ENCODE results near the gene CYTIP.
"Not testable (repeated sequence)": the region's sequence is repeated elsewhere in the genome, so short reads cannot be mapped to it uniquely, and the experiment has no call there.

CYTIP gene

GRCh38 chr2:157421331-157421944 is 22.5 kb downstream of the CYTIP start:
- DNase-seq = no peak

- peak; percentile 37 for DNase-seq
Observed at GRCh38 chr2:157420771-157421323, 23.0 kb downstream of the CYTIP start.

GRCh38 chr2:157419031-157419575 is 24.8 kb downstream of the CYTIP start:
- peak; percentile 33 for DNase-seq

DNA sequence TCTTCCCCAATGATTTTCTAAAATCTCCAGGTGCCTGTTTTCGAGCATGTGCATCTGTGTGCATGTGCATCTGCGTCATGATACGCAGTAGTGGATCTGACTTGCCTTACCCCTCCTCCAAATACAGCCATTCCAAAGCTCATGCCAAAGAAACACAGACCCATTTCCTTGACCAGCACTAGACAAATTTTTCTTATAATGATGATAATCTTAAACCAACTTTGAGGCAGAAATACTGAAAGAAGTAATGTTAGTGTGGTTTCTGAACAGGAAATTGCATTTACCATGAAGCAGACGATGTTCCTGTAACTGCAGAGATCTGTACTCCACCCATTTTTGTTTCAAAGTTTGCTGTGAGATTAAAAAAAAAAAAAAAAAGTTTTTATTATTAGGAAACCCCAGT is 25.6 kb downstream of the CYTIP start:
- DNase-seq = peak; percentile 40

GRCh38 chr2:157415591-157416101 is 28.2 kb downstream of the CYTIP start:
- no peak for DNase-seq

DNA sequence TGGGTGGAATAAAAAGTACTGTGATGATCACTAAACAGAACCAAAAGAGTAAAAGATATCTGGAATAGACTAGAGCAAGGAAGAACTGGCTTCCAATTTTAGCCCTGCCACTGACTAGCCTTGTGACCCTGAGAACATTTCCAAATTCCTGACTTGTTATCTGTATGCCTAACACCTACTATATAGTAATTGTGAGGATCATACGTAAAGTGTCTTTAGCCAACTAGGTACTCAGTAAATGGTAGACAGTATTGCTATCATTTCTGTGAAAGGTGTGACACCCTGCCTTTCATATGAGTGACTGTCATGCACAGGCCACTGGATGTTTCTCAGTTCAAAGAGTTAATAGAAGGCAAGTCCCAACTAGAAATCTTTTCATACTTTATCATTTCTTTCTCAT is 29.8 kb downstream of the CYTIP start:
- no peak for DNase-seq

- DNase-seq = peak; percentile 43
Observed at GRCh38 chr2:157413326-157414035, 30.4 kb downstream of the CYTIP start.

- no peak for DNase-seq
Observed at GRCh38 chr2:157411624-157412336, 32.1 kb downstream of the CYTIP start.

DNA sequence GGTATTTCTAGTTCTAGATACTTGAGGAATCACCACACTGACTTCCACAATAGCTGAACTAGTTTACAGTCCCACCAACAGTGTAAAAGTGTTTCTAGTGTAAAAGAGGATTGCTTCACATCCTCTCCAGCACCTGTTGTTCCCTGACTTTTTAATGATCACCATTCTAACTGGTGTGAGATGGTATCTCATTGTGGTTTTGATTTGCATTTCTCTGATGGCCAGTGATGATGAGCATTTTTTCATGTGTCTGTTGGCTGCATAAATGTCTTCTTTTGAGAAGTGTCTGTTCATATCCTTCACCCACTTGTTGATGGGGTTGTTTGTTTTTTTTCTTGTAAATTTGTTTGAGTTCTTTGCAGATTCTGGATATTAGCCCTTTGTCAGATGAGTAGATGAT is 38.5 kb downstream of the CYTIP start:
- not testable (repeated sequence) for DNase-seq

DNA sequence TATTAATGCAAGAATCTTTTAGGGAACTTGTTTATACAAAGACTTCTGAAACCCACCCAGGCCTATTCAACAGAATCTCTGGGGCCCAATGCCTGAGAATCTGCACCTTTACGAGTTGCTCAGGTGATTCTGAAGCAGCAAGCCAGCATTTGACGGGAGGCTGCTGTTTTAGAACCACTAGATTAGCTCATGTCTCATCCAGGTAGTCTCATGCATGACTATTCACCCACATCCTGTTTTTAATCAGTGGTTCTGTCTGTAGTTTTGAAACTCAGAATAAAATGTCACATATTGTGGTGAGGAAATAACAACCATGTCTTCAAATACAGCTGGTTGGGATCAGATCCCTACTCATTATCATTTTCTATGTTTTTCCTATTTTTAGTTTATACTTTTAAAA is 39.5 kb downstream of the CYTIP start:
- peak; percentile 61 for DNase-seq

GRCh38 chr2:157402801-157403485 is 40.9 kb downstream of the CYTIP start:
- DNase-seq = peak; percentile 29

DNA sequence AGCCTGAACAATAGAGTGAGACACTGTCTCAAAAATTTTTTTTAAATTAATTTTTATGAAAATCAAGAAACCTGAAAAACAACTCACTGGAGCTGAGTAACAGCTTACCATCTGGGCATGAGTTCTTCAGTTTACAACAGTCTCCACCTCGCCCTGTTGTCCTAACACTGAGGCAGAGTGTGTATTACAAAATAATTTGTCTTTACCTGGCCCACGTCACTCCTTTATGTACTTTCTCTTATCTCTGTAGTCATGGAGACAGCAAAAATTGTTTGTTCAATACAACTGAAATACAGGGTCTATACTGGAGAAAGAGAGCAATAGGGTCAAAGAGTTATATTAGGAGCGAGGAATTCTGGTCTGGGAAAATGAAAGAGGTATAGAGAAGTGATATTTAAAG is 48.1 kb downstream of the CYTIP start:
- no peak for DNase-seq

GRCh38 chr2:157394928-157395327 is 49.0 kb downstream of the CYTIP start:
- DNase-seq = no peak

DNA sequence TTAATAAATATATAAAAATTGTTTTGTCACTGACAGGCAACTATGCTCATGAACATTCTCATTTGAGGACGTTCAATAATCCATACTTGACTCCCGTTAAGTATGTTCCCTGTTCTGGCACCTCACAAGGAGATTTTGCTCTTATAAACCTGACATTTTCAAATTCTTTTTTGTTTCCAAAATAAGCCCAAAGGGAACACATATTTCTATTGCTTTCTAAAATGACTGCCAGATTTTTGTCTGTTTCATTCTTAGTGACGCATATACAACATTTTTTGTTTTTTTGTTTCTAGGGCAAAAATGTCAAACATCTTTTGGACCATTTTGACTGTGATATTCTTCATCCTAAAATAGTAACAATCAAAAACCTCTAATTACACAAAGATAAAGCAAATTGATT is 50.5 kb downstream of the CYTIP start:
- DNase-seq = no peak

DNA sequence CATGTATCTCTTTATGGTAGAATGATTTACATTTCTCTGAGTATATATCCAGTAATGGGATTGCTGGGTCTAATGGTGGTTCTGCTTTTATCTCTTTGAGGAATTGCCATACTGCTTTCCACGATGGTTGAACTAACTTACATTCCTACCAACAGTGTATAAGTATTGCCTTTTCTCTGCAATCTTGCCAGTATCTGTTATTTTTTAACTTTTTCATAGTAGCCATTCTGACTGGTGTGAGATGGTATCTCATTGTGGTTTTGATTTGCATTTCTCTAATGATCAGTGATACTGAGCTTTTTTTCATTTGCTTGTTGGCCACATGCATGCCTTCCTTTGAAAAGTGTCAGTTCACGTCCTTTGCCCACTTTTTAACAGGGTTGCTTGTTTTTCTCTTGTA is 55.1 kb downstream of the CYTIP start:
- no peak for DNase-seq

GRCh38 chr2:157386747-157387146 is 57.1 kb downstream of the CYTIP start:
- no peak for DNase-seq

DNA sequence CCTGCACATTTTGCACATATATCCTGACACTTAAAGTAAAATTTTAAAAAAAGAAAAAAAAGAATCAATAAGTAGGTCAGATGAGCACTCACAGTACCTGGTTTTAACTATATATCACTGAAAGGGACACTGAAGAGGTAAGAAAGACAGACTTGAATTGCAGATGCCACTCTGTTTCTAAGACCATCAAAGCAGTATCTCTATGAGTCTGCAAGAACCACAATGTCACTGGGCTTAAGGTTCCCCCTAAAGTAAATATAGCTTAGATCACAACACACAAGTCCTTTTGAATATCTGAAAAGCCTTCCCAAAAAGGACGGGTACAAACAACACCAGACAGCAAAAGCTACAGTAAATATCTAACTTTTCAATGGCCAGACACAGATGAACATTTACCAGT is 57.6 kb downstream of the CYTIP start:
- DNase-seq = no peak

GRCh38 chr2:157377861-157378260 is 66.0 kb downstream of the CYTIP start:
- DNase-seq = no peak

- no peak for DNase-seq
Observed at GRCh38 chr2:157376041-157376440, 67.8 kb downstream of the CYTIP start.

GRCh38 chr2:157375384-157375783 is 68.5 kb downstream of the CYTIP start:
- DNase-seq = no peak

DNA sequence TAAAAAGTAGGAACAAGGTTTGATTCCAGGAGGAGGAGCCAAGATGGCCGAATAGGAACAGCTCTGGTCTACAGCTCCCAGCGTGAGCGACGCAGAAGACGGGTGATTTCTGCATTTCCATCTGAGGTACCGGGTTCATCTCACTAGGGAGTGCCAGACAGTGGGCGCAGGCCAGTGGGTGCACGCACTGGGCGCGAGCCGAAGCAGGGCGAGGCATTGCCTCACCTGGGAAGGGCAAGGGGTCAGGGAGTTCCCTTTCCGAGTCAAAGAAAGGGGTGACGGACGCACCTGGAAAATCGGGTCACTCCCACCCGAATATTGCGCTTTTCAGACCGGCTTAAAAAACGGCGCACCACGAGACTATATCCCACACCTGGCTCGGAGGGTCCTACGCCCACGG is 75.4 kb downstream of the CYTIP start:
- not testable (repeated sequence) for DNase-seq

DNA sequence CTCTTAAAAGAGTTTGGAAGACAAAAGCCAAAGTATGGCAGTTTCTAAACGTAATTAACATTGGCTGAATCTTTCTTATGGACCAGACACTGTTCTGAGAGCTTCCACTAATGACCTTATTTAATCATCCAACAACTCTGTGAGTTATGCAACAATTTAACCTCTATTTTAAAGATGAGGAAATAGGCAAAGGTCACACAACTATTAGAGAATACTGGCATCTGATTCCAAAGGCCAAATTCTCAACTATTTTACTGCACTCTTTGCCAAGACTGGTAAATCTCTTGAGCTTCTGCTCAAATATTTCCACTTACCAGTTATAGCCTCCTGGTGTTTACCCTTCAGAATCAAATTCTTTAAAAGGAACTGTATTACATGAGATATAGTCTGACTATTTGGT is 76.2 kb downstream of the CYTIP start:
- DNase-seq = no peak

Data from activated T-cell treated with anti-CD3 and anti-CD28 coated beads, Interleukin-2, amount 50 U/mL, for 1 hour (primary cell).